T-helper 9 cell (primary cell): ENCODE measurements around the gene SRRM2.

Experiments
- DNase-seq: peaks from one replicate; pipeline ENCODE4 v3.0.0-alpha.2; 2020

SRRM2 gene

DNA sequence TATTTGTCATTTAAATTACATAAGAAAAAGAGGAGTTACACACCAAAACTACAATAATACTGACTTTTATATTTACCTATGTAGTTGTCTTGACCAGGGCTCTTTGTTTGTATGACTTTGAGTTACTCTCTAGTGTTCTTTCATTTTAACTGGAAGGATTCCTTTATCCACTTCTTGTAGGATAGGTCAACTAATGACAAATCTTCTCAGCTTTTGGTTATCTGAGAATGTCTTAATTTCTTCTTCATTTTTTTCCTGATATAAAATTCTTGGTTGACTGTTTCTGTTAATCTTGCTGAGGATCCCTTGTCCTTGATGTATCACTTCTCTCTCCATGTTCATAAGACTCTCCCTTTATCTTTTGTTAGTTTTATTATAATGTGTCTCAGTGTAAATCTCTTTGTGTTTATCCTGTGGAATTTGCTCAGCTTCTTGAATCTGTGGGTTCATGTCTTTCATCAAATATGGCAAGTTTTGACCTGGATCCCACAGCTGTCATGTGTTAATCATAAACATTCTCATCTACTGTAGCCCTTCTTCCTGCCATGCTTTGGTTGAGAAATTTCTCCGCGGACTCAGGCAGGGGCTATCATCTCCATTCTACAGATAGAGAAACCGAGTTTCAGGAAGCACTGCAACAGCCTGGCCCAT lies 51.2 kb downstream of the SRRM2 start:
- no peak for DNase-seq

GRCh38 chr16:2804728-2805127 lies 52.3 kb downstream of the SRRM2 start:
- DNase-seq = no peak

GRCh38 chr16:2806286-2806685 lies 53.8 kb downstream of the SRRM2 start:
- DNase-seq = no peak

DNA sequence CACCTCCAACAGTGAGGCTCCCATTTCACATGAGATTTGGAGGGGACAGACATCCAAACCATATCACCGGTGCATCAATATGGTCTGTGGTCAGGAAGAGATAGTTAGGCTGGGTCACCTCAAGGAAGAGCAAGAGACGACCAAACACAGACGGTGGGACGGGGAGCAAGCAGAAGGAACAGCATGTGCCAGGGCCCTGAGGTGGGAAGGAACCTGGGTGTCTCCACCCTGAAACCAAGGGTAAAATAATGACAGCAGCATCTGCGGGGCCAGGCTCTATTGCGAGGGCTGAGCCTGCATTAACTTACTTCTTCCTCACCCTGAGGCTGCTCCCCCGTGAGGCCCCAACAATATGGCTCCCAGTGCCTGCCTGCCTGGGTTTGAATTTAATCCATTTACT lies 55.7 kb downstream of the SRRM2 start:
- no peak for DNase-seq

DNA sequence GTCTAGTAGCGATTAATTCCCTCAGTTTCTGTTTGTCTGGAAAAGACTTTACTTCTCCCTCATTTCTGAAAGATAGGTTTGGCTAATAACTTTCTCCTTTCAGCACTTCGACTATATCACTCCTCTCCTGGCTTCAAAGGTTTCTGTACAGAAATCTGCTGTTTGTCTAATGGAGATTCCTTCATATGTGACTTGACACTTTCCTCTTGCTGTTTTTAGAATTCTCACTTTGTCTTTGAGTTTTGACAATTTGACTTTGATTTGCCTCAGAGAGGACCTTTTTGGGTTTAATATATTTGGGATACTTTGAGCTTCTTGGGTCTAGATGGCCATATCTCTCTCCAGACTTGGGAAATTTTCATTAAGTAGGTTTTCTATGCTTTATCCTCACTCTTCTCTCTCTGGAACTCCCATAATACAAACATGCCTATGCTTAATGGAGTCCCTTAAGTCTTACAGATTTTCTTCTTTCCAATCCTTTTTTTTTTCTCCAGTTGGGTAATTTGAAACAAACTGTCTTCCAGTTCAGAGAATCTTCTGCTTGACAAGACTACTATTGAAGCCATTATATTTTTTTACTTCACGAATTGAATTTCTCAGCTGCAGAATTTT lies 56.8 kb downstream of the SRRM2 start:
- DNase-seq = no peak

DNA sequence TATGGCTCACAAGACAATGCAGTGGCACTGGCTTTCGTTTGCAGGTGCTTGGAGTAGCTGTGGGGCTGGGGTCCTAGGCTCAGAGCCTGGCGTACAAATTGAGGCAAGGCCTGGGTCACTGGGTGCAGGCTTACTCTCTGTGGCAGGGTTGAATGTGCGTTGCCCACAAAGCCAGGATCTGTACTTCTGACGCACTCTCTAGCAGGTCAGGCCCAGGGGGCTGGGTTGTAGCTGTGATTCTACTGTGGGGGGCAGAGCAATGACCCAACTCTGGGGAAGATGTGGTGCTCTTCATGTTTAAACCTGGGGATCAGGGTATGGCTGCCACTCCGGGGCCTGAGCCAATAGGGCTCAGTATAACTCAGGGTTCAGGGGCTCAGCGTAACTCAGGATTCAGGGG lies 58.2 kb downstream of the SRRM2 start:
- DNase-seq = no peak

DNA sequence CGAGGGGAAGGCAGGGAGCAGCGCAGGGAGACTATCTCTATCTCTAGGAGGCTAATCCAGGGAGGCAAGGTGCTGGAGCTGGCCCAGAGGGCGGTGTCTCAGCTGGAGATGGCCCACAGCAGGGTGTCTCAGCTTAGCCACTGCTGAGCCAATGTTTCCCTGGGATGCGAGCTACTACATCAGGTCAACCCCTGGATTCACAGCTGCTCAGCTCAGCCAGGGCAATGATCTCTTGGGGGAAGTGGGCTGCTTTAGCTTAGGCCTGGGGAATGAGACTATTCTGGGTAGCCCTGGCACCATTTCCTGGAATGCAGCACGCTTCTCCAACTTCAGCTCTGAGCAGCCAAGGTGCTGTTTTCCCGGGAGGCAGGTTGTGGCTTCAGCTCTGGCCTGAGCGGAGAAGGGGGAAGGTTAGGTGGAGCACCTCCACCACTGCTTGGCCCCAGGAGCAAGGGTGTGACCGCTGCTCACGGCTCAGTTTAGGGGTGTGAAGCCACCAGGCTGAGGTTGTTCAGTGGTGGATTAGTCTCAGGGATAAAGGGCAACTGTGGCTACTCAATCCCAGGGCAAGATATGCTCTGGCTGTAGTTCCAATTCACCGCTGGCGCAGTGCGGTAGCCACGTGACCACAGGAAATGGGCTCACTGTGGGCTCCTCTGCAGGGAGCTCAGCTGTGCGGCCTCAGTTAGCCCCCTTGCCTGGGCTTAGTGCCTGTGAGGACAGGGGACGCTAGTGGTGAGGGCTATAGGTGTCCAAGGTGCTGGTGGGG lies 59.4 kb downstream of the SRRM2 start:
- no peak for DNase-seq

- DNase-seq = no peak
These were observed 61.4 kb downstream of the SRRM2 start for GRCh38 chr16:2813771-2814221.

DNA sequence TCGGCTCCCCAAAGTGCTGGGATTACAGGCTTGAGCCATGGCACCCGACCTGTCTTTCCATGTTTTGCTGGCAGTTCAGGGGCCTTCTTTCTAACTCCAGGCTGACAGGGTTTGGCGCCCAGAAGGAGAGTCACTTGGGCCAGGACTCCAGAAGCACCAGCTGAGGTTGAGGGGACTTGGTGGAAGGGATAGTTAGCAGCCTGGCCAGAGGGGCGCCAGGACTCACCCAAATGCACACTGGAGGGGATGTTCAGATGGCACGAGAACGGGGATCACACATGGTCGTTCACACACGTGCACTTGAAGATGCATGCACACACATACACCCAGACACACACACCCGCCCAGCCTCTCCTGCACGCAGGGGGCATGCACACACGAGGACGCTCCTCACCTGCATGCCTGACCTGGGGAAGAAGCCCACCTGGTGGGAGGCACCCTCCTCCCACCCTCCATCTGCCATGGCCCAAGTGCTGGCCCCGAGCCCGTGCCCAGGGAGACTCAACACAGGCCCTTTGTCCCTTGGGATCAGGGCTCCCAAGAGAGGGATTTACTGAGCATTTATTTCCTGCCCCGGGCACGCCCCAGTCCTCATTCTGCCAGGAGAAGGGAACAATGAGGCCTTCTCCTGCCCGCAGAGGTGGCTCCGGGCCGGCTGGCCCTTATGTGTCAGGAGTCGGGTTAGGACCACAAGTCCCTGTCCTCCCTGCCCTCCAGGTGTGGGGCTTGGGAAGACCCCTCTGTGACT lies 62.3 kb downstream of the SRRM2 start:
- DNase-seq = no peak

GRCh38 chr16:2815299-2815771 lies 62.9 kb downstream of the SRRM2 start:
- no peak for DNase-seq

DNA sequence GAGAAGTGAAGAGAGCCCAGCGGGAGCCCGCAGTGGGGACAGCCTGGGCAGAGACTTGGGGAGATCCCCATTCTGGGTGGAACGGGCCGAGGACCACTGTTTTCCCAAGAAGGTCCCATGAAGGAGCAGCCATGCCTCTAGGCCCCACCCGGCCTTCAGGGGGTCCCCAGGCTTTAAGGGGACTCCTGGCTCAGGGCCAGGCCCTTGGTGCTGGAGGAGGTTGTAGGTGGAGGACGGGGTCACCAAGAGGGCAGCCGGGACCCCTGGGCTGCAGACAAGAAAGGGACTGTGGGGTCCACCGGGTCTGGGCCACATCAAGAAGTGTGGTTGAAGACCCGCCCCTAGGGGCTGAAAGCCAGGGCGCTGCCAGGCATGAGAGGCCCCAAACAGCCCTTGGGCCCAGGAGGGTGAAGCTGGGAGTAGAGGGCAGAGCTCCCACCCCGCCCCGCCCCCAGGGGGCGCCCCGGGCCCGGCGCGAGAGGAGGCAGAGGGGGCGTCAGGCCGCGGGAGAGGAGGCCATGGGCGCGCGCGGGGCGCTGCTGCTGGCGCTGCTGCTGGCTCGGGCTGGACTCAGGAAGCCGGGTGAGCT lies 64.4 kb downstream of the SRRM2 start, which contains the start of gene PRSS21:
TSS of gene PRSS21 (plus strand) at position 487 of the 589 bp plus-strand sequence. CDS start at position 519, 32 bp downstream.
- DNase-seq = no peak

DNA sequence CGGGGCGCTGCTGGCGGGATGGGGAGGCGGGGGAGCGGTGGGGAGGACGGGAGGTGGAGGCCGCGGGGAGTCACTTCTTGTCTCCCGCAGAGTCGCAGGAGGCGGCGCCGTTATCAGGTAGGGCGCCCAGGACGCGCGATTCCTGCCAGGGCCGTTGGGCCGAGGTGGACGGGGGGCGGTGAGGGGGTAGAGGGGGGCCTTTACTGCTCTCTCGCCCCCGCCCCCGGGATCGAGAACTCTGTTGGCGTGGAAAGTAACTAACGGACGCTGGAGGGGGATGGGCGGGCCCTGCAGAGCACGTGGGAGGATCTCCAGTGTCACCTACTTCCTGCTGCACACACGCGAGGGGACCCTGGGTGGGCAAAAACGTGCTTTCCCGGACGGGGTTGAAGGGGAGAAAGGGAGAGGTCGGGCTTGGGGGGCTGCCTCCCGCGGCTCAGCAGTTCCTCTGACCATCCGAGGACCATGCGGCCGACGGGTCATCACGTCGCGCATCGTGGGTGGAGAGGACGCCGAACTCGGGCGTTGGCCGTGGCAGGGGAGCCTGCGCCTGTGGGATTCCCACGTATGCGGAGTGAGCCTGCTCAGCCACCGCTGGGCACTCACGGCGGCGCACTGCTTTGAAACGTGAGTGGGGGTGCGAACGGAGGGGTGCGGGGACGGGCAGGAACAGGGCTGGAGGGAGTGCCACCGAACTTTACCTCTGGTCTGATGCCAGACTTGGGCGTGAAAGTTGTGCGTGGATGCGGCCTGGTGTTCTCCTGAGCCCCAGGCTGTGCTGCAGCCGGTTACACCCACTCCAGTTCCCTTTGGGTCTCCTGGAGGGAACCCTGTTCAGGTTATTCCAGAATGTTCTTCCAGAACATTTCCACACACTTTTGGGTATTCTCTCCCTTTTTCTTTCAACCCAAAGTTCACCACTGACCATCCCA lies 65.2 kb downstream of the SRRM2 start:
- no peak for DNase-seq

DNA sequence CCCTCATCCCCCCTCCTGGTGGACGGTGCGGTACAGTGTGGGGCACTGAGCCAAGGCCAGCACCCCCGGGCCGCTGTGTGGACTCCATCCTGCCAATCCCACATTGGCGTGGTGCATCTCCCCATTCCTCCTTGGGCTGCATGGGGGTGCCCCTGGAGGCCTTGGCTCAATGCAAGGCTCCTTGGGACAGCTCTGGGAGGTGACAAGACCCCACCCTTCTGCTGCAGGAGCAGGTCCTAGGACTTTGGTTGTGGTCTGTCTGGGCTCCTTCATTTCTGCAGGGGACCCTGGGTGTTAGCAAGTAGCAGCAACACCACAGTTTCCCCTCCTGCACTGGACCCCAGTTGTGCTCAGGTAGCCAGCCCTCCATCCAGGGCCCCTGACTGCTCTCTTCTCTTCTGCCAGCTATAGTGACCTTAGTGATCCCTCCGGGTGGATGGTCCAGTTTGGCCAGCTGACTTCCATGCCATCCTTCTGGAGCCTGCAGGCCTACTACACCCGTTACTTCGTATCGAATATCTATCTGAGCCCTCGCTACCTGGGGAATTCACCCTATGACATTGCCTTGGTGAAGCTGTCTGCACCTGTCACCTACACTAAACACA lies 65.9 kb downstream of the SRRM2 start:
- no peak for DNase-seq

- DNase-seq = no peak
These were observed 66.9 kb downstream of the SRRM2 start for GRCh38 chr16:2819179-2819938.

DNA sequence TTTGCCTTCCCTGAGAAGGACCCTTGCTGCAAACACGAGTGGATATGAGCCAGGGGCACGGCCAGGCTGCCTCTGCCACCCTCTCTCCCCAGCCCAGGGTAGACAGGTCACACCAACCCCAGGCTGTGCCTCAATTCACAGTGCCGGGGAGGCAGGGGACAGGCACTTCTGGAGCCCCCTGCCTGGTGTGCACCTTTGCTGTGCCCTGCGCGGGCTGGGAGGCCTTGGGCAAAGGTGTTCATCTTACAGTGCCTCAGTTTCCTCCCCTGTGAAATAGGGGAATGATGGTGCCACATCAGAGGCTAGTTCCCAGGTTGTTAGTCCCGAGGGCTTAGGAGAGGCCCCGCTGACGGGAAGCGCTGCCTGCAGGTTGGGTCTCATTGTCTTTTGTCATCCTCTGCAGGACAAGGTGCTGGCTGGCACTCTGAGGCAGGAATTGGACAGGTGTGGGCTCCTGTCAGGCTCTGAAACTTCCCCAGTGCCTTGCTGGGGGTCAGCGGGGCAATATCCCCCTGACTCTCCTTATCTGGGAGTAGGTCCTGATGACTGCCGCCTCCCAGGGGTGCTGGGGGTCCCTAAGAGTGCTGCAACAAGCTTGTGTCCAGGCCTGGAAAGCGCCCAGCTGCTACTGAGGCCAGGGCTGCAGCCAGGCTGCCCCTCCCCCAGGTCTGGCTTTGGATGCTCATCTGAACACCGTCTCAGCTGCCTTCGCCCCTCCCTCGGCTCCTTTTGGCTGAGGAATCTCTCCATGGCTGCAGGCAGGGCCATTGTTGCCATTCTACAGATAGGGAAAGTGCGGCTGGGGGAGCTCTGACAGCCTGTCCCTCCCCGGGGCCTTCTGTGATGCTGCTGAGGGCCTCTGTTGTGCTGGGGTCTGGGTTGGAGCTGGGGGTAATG lies 67.7 kb downstream of the SRRM2 start:
- no peak for DNase-seq
